HEK293 (cell line): Measurements from ENCODE around the gene ATPAF2.
A peak's percentile ranks its signal among the peaks of the same experiment; 100 is the strongest.

Source experiments
- CTCF ChIA-PET: fragments of 350-600 bp; formaldehyde crosslinking; extraction: SDS; loops from one replicate; lab custom pipeline; 2021; ENCODE audit warnings: antibody characterized with exemption; lab: Yijun Ruan, JAX
- POLR2A ChIA-PET: fragments of 300-600 bp; formaldehyde crosslinking; extraction: SDS; loops from one replicate; lab custom pipeline; 2020; ENCODE audit warnings: antibody characterized with exemption, inconsistent platforms; lab: Yijun Ruan, JAX
- H3K27ac ChIP-seq: fragments of 200-500 bp; sonication (Bioruptor generic); 2 replicates; pipeline ENCODE4 v1.5.1; 2014; ENCODE audit warnings: low read depth, low read length, control low read depth, inconsistent platforms; ENCODE audit errors: extremely low read depth
- H3K36me3 ChIP-seq, 2 experiments: fragments of 200-500 bp in 1 of 2; sonication (Bioruptor generic) in 1 of 2; 1 replicate in 1 of 2; 2 replicates in 1 of 2; pipeline ENCODE4 v1.5.1; 2014 to 2017; ENCODE audit warnings: inconsistent platforms in 2 of 2, low read length in 2 of 2; ENCODE audit not compliant: control insufficient read depth in 2 of 2, insufficient read depth in 1 of 2
- H3K4me1 ChIP-seq: fragments of 200-500 bp; sonication (Bioruptor generic); 2 replicates; pipeline ENCODE4 v1.5.1; 2014; ENCODE audit warnings: mild to moderate bottlenecking, low read length, inconsistent platforms; ENCODE audit not compliant: control insufficient read depth, insufficient read depth
- H3K4me3 ChIP-seq: 2 replicates; pipeline ENCODE4 v1.5.1; 2011; ENCODE audit warnings: low read depth, mild to moderate bottlenecking, control low read depth, low read length, moderate library complexity
- H3K9me3 ChIP-seq: fragments of 200-500 bp; sonication (Bioruptor generic); 2 replicates; pipeline ENCODE4 v1.5.1; 2014; ENCODE audit warnings: low read depth, low read length, inconsistent platforms; ENCODE audit not compliant: control insufficient read depth, insufficient read depth
- CTCF ChIP-seq: fragments of 450-650 bp; formaldehyde crosslinking; IDR thresholded peaks from 2 replicates; pipeline ENCODE4 v1.5.1; 2016; ENCODE audit warnings: missing biosample characterization, missing genetic modification characterization
- HIC1 ChIP-seq: fragments of 450-650 bp; formaldehyde crosslinking; IDR thresholded peaks from 2 replicates; pipeline ENCODE4 v1.5.1; 2016; ENCODE audit warnings: missing biosample characterization, missing genetic modification characterization
- OSR2 ChIP-seq: fragments of 450-650 bp; formaldehyde crosslinking; IDR thresholded peaks from 2 replicates; pipeline ENCODE4 v1.5.1; 2016; ENCODE audit warnings: missing biosample characterization, missing genetic modification characterization
- PRDM10 ChIP-seq: fragments of 450-650 bp; formaldehyde crosslinking; IDR thresholded peaks from 2 replicates; pipeline ENCODE4 v1.5.1; 2016; ENCODE audit warnings: missing biosample characterization, missing genetic modification characterization
- PRDM2 ChIP-seq: fragments of 450-650 bp; formaldehyde crosslinking; IDR thresholded peaks from 2 replicates; pipeline ENCODE4 v1.5.1; 2016; ENCODE audit warnings: missing biosample characterization, missing genetic modification characterization, borderline replicate concordance
- SP2 ChIP-seq: fragments of 450-650 bp; formaldehyde crosslinking; IDR thresholded peaks from 2 replicates; pipeline ENCODE4 v1.5.1; 2016; ENCODE audit warnings: missing biosample characterization, missing genetic modification characterization
- SP3 ChIP-seq: fragments of 450-650 bp; formaldehyde crosslinking; IDR thresholded peaks from 2 replicates; pipeline ENCODE4 v1.5.1; 2016; ENCODE audit warnings: missing biosample characterization, missing genetic modification characterization
- TRIM28 ChIP-seq: IDR thresholded peaks from 2 replicates; pipeline ENCODE4 v1.6.1; 2011; ENCODE audit warnings: low read length, control low read depth, borderline replicate concordance
- ZNF114 ChIP-seq: fragments of 450-650 bp; formaldehyde crosslinking; IDR thresholded peaks from 2 replicates; pipeline ENCODE4 v1.5.0; 2017; ENCODE audit warnings: missing biosample characterization, missing genetic modification characterization
- ZNF239 ChIP-seq: fragments of 450-650 bp; formaldehyde crosslinking; IDR thresholded peaks from 2 replicates; pipeline ENCODE4 v1.5.1; 2016; ENCODE audit warnings: missing biosample characterization, missing genetic modification characterization
- ZNF830 ChIP-seq: fragments of 450-650 bp; IDR thresholded peaks from 2 replicates; pipeline ENCODE4 v1.5.0; 2018; ENCODE audit warnings: missing biosample characterization, missing genetic modification characterization, low read depth, mild to moderate bottlenecking, moderate library complexity

ATPAF2 gene

GRCh38 chr17:17971431-17972125, 67.4 kb downstream of the ATPAF2 start (continued):
- TF ChIP-seq HIC1 (tag by site-specific recombination) (peak; percentile 97), CTCF (tag by site-specific recombination) (0 out of 2 replicates have a peak, but pooled peaks have one; percentile 7), PRDM10 (peak; percentile 46; the same call in 1 of the 2 replicates)
- TF ChIP-seq, all 188 proteins: peak for 11

GRCh38 chr17:17970699-17971430, 68.1 kb downstream of the ATPAF2 start:
- TF ChIP-seq ZNF239 (tag by site-specific recombination) = no peak
- TF ChIP-seq SP2 (tag by site-specific recombination) = no peak
- TF ChIP-seq ZNF114 (tag by site-specific recombination) = no peak
- no peak for TF ChIP-seq TRIM28
- TF ChIP-seq PRDM2 (tag by site-specific recombination) = no peak
- TF ChIP-seq OSR2 (tag by site-specific recombination) = no peak
- TF ChIP-seq ZNF830 (tag by site-specific recombination) = no peak
- TF ChIP-seq SP3 (tag by site-specific recombination) = no peak

More at GRCh38 chr17:17970699-17971430, 68.1 kb downstream of the ATPAF2 start:
- Histone ChIP-seq H3K9me3 (no peaks in the 10 kb centered on the region), H3K4me3 (peak overlapping the region; percentile 82), H3K27ac (no peak overlapping the region), H3K4me1 (peaks cover 17% of the 10 kb centered on the region), H3K36me3 (no peaks in the 10 kb centered on the region)
- ChIA-PET CTCF (interaction anchor here (0.5 to 1.7 kb wide), 2 partner anchors 47 to 52 kb away, joined by 3 to 6 read pairs; no protein-coding TSS in a partner anchor), POLR2A (interaction anchor here (1.2 kb wide), 1 partner anchor 49 kb away, joined by 4 read pairs; no protein-coding TSS in a partner anchor)
